NCI-H774 (cell line): Measurements from ENCODE around the gene EFTUD2.
"Not testable (repeated sequence)": the region's sequence is repeated elsewhere in the genome, so short reads cannot be mapped to it uniquely, and the experiment has no call there.

ENCODE experiments used
- DNase-seq: peaks from one replicate; lab custom pipeline; 2025; lab: John Stamatoyannopoulos, UW

EFTUD2 gene

DNA sequence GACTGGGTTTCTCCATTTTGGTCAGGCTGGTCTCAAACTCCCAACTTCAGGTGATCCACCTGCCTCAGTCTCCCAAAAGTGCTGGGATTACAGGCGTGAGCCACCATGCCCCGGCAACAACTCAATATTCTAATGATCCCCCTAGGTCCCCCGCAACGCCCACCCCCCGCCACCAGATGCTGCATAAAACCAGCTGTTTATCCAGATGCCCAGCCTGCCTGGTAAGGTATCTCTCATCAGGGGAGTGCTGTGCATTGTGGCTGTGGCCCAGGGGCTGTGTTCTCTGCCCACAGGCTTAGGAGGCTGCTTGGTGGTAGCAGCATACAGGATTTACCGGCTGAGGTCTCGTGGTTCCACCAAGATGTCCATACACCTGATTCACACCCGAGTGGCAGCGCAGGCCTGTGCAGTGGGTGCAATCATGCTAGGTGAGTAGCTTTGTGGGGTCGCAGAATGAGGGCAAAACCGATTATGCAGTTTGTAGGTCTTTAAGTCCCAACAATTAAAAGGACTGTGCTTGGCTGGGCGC lies 50.2 kb downstream of the EFTUD2 start:
- no peak for DNase-seq

DNA sequence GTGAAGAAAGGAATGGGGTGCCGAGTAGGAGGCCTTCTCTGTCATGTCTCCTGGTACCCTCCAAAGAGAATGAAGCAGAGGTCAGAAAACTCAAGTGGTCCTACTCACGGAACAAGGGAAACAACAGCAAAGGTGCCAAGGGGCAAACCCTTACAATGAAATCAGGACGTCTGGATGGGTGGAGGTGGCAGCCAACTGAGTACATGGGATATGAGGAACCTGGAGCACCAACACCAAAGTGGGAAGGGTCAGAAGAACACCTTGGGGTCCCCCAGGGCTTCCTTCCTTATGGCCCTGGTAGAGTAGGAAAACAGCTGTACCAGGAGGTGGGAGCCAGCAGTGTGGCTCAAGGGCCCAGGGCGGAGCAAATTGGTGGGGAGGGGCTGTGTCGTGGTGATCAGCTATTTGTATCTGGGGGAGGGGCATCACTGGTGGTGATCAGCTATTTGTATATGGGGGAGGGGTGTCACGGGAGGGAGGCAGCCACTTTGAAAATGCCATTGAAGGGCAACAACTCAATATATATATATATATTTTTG lies 50.9 kb downstream of the EFTUD2 start:
- DNase-seq = no peak

DNA sequence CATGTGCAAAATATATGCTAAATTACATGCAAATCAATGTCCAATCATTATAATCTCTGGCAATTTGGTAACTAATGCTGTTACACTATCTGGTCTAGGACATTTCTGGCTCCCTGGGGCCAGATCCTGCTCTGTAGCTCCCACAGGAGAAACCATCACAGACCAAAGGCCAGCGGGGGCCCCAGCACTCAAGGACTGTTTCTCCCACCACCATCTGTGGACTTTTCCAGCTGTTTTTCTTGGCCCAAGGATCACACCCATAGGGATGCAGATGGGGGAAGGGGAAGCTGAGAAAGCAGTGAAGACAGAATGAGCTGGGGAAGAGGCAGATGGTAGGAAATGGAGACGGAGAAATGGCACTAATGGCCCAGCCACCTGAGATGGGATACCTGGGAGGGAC lies 51.7 kb downstream of the EFTUD2 start, which contains the start of gene HIGD1B:
Gene HIGD1B, plus strand, starts transcription at position 298 of the 400 bp plus-strand sequence. CDS start 270 bp downstream, outside the sequence.
- no peak for DNase-seq

DNA sequence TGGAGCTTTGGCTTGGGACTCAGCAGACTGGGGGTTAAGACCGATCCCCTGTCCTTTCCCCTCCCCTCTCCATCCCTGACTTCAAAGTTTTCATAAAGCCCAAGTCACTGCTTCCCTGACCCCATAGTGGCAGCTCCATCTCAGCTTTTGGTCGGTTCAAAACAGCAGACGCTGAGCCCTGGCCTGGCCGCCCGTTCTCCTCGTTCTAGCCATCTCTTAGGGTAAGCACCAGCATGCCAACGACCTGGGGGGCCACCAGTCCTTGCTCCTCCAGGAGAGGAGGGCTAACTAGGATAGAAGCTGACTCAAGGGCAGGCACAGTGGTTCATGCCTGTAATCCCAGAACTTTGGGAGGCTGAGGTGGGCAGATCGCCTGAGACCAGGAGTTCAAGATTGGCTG lies 53.0 kb downstream of the EFTUD2 start:
- DNase-seq = no peak

DNA sequence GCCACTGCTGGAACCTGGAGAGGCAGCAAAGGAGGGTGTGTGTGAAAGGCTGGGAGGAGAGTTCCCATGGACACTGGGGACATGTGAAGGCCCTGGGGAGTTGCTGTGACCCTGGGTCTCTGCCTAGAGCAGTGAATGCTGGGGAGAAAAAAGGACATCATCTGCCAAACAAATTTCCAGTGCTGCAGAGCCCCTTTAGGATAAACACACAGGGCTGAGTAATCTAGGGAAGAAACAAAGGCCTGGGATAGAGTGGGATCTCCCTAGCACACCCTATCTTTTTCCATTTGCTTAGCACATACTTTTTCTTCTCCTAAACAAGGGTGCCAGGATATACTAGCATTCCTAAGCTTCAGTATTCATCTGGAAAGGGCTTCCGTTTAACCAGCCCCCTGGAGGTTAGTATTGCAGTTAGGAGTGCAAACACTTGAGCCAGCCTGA lies 54.8 kb downstream of the EFTUD2 start:
- DNase-seq = no peak

- DNase-seq = no peak
Measured at GRCh38 chr17:44842748-44843147, 56.5 kb downstream of the EFTUD2 start.

DNA sequence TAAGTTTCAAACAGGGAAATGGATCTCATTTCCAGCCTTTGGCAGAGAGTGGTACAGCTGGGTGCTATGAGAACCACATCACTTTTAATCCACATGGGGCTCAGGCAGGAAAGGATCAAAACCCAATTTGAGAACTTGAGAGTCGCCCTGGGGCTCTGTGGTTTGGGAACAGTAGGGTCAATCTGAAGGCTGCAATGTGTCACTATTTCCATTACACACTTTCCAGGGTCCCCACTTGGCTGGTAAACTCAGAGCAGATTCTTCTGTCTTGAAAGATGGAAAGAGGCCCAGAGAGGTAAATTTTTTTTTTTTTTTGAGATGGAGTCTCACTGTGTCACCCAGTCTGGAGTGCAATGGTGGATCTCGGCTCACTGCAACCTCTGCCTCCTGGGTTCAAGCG lies 58.3 kb downstream of the EFTUD2 start:
- DNase-seq = no peak

- DNase-seq = no peak
Measured at GRCh38 chr17:44840274-44840673, 59.0 kb downstream of the EFTUD2 start.

DNA sequence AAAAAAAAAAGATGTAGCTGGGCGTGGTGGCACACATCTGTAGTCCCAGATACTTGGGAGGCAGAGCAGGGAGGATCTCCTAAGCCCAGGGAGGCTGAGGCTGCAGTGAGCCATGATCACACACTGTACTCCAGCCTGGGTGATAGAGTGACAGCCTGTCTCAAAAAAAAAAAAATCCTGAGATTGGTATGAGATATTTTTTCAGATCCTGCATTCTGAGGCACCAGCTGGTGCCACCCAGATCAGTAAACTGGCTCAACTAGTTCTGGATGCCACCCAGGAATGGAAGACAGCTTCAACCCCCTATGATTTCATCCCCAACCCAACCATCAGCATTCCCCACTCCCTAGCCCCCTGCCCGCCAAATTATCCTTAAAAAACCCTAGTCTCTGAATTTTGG lies 62.0 kb downstream of the EFTUD2 start:
- no peak for DNase-seq

GRCh38 chr17:44832805-44833204 lies 66.4 kb downstream of the EFTUD2 start:
- no peak for DNase-seq

DNA sequence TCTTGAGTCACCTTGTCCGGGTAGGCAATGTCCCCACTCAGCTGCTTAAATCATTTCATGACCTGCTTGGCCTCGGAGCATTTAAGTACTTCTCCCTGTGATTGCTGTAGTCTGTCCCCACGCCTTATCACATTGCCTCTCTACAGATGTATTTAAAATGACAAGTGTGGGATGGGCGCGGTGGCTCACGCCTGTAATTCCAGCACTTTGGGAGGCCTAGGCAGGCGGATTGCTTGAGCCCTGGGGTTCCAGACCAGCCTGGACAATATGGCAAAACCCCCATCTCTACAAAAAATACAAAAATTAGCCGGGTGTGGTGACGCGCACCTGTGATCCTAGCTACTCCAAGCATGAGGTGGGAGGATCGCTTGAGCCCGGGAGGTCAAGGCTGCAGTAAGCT lies 67.9 kb downstream of the EFTUD2 start:
- no peak for DNase-seq

- DNase-seq = no peak
Measured at GRCh38 chr17:44830359-44831288, 68.6 kb downstream of the EFTUD2 start.

DNA sequence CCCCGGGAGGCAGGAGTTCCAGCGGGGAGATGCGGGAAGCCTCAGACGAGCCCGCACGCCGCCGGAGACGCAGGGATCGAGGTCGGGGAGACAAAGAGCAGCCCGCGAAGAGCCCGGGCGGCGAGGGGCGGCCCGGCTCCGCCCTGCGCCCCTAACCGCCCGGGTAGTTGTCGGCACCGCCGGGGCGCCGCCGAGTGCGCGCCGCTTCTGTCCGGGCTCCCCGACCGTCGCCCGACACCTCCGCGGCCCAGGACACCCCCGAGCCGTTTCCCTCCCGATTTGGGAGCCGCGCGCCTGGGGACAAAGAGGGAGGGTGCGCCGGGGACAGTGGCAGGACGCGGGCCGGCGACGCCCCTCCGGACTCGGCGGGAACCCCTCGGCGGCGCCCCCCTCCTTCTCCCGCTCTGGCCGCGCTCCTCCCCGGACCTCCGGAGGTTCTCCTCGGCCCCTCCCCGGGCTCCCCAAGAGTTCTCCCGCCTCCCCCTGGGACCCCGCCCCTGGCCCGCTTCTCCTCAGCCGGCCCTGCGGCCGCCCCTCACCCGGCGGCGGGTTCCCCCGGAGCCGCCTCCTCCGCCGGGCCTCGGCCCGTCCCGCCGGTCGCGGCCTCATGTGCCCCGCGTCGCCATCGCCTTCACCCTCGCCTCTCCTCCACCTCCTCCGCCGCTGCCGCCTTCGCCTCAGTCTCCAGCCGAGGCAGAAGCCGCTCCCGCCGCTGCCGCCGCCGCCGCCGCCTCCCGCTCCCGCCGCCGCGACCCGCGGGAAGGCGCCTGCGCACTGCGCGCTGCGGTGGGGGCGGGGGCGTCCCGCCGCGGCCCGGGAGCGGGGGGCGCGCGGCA lies 69.5 kb downstream of the EFTUD2 start, which contains the start of gene GJC1:
Gene GJC1, minus strand, starts transcription at position 765 of the 836 bp plus-strand sequence. CDS start 24,470 bp downstream, outside the sequence.
- DNase-seq = peak; percentile 4

GRCh38 chr17:44828919-44829522 lies 70.2 kb downstream of the EFTUD2 start:
- DNase-seq = no peak

- DNase-seq = no peak
Measured at GRCh38 chr17:44827863-44828262, 71.4 kb downstream of the EFTUD2 start.

- no peak for DNase-seq
Measured at GRCh38 chr17:44826123-44826790, 73.0 kb downstream of the EFTUD2 start.

DNA sequence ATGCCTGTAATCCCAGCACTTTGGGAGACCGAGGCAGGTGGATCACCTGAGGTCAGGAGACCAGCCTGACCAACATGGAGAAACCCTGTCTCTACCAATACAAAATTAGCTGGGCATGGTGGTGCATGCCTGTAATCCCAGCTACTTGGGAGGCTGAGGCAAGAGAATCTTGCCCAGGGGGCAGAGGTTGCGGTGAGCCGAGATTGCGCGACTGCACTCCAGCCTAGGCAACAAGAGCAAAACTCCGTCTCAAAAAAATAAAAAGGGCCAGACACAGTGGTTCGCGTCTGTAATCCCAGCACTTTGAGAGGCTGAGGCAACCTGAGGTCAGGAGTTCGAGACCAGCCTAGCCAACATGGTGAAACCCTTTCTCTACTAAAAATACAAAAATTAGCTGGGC lies 74.0 kb downstream of the EFTUD2 start:
- not testable (repeated sequence) for DNase-seq

DNA sequence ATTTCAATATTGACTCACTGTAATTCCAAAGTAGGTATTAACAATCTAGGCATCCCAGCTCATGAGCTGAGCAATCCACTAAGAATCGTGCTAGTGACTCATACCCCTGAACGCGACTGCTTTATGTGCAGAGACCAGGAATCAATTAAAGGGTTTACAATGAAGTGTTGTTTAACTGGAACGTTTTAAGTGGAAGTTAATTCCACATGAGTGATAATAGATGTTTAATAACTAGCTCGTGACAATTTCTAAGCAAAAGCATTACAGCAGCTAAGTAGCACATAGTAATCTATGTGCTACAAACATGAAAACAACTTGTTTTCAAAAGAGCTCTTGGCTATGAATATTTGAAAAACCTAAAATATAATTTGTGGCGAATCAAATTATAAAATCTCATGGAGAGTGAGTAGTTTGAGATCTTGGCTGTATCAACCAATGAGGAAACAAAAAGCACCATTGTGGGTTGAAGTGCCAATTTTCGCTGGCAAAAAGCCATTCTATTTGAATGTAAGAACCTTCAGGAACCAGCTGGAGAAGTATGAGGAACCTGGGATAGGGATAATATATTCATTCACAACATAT lies 78.5 kb downstream of the EFTUD2 start:
- DNase-seq = peak; percentile 96

- not testable (repeated sequence) for DNase-seq
Measured at GRCh38 chr17:44818508-44818907, 80.7 kb downstream of the EFTUD2 start.

- DNase-seq = no peak
Measured at GRCh38 chr17:44812263-44812662, 87.0 kb downstream of the EFTUD2 start.
